SH-SY5Y (cell line): ENCODE results near the gene TMEM203.

ENCODE experiments used
- GATA2 ChIP-seq: IDR thresholded peaks from 2 replicates; pipeline ENCODE4 v1.6.1; 2011; ENCODE audit warnings: mild to moderate bottlenecking, low read depth, low read length
- GATA3 ChIP-seq: IDR thresholded peaks from 2 replicates; pipeline ENCODE4 v1.6.1; 2011; ENCODE audit warnings: low read depth, mild to moderate bottlenecking, low read length, moderate library complexity

- no peak for TF ChIP-seq GATA2
- TF ChIP-seq GATA3 = no peak
Observed at GRCh38 chr9:137232510-137232909, 27.1 kb upstream of the TMEM203 start.
